Myocyte (in vitro differentiated cells): ENCODE measurements around the gene GRPR. TPM values are rescaled to one million over a fixed set of nuclear protein-coding genes. Genes with fewer than 3 reads are reported as not detected.
"Not testable (repeated sequence)": the region's sequence is repeated elsewhere in the genome, so short reads cannot be mapped to it uniquely, and the experiment has no call there.

Experiments
- DNase-seq: peaks from one replicate; pipeline ENCODE4 v3.0.0-alpha.2; 2012; ENCODE audit warnings: low read depth
- total RNA-seq: library from RNA; depleted of rRNA; stranded (reverse); fragments of >200 nt; gene quantifications from 2 replicates; pipeline ENCODE4 v1.2.3, GENCODE V29; 2014

Gene GRPR
- total RNA-seq, 1 donor from 2014 or later: 0.13 TPM

DNA sequence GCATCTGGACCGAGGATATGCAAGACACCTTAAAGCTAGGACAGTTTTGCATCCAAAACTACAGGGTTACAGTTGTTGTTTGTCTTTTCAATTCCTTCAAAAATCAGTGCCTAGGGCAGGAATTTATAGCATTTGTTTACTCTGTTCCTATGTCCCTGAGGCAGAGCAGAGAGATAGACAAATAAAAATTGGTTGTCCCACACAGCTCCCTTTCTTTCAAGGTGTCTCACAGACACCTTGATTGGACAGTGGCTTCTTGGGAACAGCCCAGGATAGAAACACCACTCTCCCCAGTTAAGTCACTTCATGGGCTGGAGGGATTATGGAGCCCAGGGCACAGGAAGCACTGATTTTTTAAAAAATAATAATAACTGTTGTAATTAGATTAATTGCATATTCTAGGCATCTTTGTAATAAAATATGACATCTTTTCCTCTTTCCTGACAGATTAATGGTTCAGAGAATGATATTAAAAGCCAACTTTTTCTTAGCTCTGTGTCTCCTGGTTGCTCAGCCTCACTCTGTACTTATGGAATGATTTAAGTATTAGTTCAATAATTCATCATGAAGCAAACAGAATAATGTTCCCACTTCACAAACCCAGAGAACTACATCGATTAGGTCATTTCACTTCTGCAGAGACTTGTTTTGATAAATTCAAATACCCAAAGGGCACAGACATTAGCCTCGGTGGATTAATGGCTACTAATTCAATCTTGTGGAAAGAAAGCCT lies 52.1 kb downstream of the GRPR start:
- no peak for DNase-seq

DNA sequence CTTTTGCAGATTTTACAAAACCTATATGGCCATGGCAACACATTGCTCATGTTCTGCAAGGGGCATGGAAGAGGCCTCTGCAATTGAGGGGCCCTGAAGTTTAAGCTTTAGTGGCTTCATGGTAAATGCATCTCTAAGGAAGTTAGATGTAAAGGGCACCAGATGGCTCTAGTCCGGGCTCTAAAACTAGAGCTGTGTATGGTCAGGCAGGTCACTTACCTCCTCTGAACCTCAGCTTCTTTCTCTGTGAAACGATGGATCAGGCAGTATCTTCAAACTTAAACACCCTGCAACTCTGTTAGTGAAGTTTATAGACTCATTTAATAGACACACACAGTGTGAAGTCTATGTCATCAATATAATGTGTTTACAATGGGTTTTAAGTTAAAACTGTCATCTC lies 53.9 kb downstream of the GRPR start:
- DNase-seq: no peak

DNA sequence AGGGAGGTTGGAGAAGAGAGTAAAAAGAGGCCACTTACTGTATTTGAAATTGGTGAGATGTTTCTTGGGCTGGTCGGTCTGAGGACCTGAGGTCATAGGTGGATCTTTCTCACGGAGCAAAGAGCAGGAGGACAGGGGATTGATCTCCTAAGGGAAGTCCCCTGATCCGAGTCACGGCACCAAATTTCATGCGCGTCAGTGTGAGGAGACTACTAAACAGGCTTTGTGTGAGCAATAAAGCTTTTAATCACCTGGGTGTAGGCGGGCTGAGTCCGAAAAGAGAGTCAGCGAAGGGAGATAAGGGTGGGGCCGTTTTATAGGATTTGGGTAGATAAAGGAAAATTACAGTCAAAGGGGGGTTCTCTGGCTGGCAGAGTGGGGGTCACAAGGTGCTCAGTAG lies 60.5 kb downstream of the GRPR start:
- not testable (repeated sequence) for DNase-seq

DNA sequence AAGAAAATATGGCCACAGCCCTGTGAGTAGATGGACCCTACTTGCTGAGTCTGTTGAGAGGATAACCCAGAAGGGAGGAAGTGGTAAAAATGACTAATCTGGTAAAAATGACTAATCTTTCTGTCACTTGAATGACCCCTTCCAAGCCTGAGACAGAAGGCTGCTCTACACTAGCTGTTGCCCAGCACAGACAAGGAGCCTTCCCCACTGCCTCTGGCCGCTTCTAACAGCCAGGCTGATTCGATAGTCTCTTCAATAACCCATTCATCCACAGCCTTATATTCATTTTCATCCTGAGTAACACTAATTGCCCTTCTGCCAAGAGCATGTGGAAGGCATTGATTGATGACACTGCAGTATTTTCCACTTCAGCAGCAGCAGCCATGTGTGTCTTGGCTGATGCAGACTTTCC lies 62.4 kb downstream of the GRPR start:
- peak; percentile 35 for DNase-seq

DNA sequence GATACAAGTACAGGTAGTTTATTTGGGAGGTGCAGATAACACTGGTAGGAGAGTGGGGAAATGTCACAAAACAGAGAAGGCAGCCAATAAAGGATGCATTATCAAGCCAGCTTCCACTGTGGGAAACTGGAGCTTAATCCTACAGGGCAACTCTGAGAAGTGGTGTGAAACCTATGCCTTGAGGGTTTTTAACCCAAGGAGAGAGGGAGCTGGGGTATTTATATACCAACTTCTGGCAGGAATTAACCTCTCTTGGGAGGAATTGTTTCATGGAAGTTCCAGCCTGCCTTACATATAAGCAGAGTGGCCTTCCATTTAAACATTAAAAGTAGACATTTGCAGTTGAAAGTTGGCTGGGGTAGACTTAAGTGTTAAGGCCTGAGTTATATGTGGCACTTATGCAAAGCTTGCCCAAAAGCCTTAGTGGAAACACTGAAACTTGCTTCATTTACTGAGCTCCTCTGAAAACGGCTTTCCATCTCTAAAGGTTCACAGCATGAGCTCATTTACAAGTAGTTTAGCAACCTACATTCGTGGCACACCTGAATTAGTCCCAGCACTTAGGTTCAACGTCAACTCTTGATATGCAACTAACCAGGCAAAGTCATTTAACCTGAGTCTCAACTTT lies 63.1 kb downstream of the GRPR start:
- DNase-seq: no peak

DNA sequence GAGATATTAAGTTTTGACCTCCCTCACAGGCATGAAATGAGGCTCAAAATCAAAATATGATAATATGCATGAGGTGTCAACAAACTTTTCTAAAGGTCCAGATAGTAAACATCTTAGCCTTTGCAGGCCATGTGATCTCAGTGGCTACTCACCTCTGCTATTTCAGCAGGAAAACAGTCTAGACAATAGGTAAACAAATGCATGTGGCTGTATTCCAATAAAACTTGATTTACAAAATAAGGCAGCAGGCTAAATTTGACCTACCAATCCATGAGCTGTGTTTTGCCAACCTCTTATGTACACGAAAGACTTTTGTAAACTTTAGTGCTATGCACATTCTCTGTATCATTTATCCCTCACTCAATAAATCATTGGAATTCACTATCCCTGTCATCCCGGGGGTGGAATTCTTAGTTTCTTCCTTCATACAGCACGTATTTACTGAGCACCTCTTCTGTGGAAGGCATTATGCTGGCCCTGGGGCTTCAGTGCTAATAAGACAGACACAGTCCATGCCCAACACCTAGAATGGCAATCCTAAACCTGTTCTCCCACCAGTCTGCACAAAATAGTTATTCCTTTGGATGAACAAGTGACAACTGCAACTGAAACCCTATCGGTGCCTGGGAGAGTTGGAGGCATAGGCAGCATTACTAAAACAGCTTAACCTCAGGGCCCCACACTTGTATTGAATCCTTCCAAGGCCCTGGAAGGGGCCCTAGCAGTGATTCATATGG lies 63.8 kb downstream of the GRPR start:
- no peak for DNase-seq

DNA sequence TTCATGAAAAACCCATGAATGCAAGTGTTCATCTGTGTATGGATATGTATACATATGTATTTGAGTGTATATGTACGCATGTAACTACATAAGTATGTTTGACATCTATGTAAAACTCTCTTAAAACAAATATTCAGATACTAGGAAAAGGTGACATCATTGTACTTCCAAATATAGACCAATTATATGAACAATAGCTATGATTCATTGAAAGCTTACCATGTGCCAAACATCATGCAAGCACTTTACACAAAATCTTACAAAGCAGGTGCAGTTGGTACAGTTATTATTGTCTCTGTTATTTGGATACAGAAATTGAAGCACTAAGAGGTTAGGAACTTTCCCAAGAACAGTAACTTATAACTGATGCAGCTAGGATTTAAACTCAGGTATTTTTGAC lies 65.3 kb downstream of the GRPR start:
- peak; percentile 34 for DNase-seq

DNA sequence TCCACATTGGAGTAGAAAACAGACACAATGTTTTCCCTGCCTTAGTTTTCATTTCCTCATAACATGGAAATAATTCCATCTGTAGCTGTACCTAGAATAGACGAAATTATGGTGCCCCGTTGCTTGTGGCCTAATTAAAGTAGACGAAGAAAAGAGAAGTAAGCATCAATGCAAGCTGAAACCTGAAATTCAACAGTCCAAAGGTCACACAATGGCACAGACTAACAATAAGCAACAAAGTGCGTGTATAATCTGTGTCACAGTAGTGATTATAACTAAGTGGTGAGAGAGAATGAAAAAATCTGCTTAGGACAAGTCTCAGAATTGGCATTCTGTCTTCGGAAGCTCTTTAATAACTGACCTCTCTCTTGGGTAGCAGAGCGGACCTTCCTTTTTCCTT lies 68.2 kb downstream of the GRPR start:
- no peak for DNase-seq

DNA sequence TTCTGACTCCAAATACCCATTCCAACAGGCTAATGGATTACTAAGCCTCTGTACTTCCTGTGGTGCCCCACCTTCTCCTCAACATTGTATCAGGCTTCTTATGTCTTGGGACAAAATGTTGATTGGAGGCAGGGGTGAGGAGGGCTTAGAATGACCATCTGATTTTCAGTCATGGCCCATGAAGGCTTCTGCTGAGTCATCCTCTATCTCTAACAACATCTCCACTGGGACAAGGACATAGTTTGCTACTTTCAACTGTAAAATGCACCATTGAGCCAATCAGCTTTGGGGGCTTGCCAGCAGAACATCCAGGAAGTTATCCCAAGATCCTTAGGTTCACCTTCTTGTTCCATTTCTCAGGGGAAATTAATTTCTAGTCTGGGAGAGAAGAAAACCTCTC lies 73.5 kb downstream of the GRPR start:
- DNase-seq: no peak

DNA sequence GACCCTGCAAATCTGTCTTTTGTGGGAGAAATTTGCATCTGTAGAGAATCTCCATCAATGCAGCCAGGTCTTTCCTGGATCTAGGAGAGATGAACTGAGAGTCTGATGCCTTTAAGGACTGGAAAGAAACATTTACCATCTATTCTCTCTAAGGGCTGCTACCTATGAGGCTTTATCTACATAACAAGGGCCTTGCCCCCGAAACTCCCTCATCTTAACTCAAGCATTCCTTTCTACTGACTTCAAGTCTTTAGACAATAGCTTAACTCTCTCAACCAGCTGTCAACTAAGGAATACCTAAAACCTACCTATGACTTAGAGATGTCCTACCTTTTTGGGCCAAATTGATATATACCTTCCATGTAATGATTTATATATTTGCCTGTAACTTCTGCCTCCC lies 76.0 kb downstream of the GRPR start:
- DNase-seq: no peak

DNA sequence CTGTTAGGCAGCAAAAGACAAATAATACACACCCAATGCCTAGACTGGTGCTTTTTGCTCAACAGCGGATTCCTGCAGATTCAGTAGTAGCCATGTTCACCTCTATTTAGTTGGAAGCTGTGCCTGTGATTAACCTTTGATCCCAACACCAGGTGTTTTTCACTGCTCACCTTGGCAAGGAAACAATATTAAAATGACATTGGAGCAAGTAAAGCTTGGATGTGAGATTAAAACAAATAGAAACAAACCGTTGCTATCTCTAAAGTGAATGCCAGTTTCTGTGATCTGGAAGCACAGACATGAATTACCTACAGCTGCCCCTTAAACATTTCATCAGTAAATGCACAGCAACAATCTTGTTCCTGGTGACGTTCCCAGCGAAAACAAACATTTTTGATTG lies 79.6 kb downstream of the GRPR start:
- DNase-seq: no peak

Other genes with a start within 250 kb of the GRPR start
- not detected in 2 replicates for gene MAGEB17, start 43.9 kb downstream of the GRPR start, total RNA-seq